Adrenal gland (tissue), 12 donors: Measurements from ENCODE around the gene ZBTB5. TPM values are rescaled to one million over a fixed set of nuclear protein-coding genes. Genes with fewer than 3 reads are reported as not detected.

Experiments used
- DNase-seq, 7 donors: peaks; one replicate each; pipeline ENCODE4 v3.0.0-alpha.2; 2019 to 2020
- H3K27ac ChIP-seq, 5 donors: fragments of 200-600 bp; sonication (generic) in 4 of 5; 1 replicate in 3 of 5; 2 replicates in 2 of 5; pipeline versions ENCODE4 v1.5.1 to v1.8.0; 2016 to 2020; ENCODE audit warnings: mild to moderate bottlenecking in 1 of 5
- H3K27me3 ChIP-seq: fragments of 200-600 bp; 2 replicates; pipeline ENCODE4 v1.8.0; 2021
- H3K36me3 ChIP-seq, 2 donors: fragments of 200-600 bp; replicated peaks in 1 of 2; 1 replicate in 1 of 2; 2 replicates in 1 of 2; pipeline versions ENCODE4 v1.5.1 to v1.8.0; 2018 to 2022
- H3K4me1 ChIP-seq, 2 donors: fragments of 200-600 bp; replicated peaks in 1 of 2; 1 replicate in 1 of 2; 2 replicates in 1 of 2; pipeline versions ENCODE4 v1.5.1 to v1.8.0; 2018 to 2021
- H3K4me3 ChIP-seq, 4 donors: fragments of 200-600 bp; sonication (generic) in 3 of 4; one replicate each; pipeline ENCODE4 v1.5.1; 2016 to 2018
- H3K9me3 ChIP-seq, 3 donors: fragments of 200-600 bp; sonication (generic) in 1 of 3; replicated peaks in 1 of 3; 1 replicate in 2 of 3; 2 replicates in 1 of 3; pipeline versions ENCODE4 v1.5.1 to v1.8.0; 2016 to 2021
- CTCF ChIP-seq, 6 experiments: fragments of 450-650 bp in 4 of 6; fragments of 200-600 bp in 2 of 6; sonication (generic) in 1 of 6; IDR thresholded peaks; 1 replicate in 5 of 6; 2 replicates in 1 of 6; pipeline versions ENCODE4 v1.5.1 to v1.8.0; 2016 to 2021; ENCODE audit warnings: antibody characterized with exemption in 6 of 6, mild to moderate bottlenecking in 2 of 6, moderate library complexity in 1 of 6
- POLR2A ChIP-seq, 2 donors: fragments of 450-650 bp; IDR thresholded peaks; one replicate each; pipeline ENCODE4 v1.6.1; 2017; ENCODE audit warnings: antibody characterized with exemption in 2 of 2, mild to moderate bottlenecking in 2 of 2, moderate library complexity in 1 of 2
- WGBS, 4 donors: extraction: QIAGEN DNeasy Blood & Tissue Kit in 2 of 4; methylation state at CpG; one replicate each; pipeline versions ENCODE4 v1.1.5 to v1.1.7; 2013 to 2017; 5-methylcytosine and 5-hydroxymethylcytosine counted together
- intact Hi-C, 2 donors: fragments of 100-400 bp; cut with DNase I; formaldehyde crosslinking; loops; one replicate each; pipeline versions ENCODE4 v1.14.1 to v1.15.0; 2022 to 2023
- polyA plus RNA-seq, 3 donors: library from polyadenylated mRNA; stranded (reverse); fragments of 200-250 nt in 2 of 3; fragments of 350-450 nt in 1 of 3; fragmentation: Illumina TruSeq in 1 of 3; extraction: RNeasy Lipid Tissue Mini Kit (QIAGEN cat#74804) in 1 of 3; gene quantifications; one replicate each; pipeline ENCODE4 v1.2.3, GENCODE V29; 2013 to 2014
- total RNA-seq, 9 donors: library from RNA; depleted of rRNA in 4 of 9; stranded (reverse); fragments of >200 nt in 4 of 9; fragments of 120-200 nt in 1 of 9; fragmentation: NEBNext Ultra II Directional in 1 of 9; extraction: Animal tissue kit (Norgen Biotek cat#: 25700) in 1 of 9; gene quantifications; one replicate each; pipeline versions ENCODE4 v1.1.0 to v1.2.4, GENCODE V29; 2013 to 2023
- donor health status: healthy with polysubstance abuse.
- donor health status: Bipolar disorder and iron deficiency.
- donor health status: DM: yes; HTN: yes; CAD: no.
- donor health status: DM: no; HTN: no; CAD: no.
- donor health status: DM: no; HTN: no; CAD: no.
- donor health status: DM: yes; HTN: yes; CAD: no.

The ZBTB5 gene
- total and polyA plus RNA-seq, 12 donors: 2.3 to 19.6 (median 10.6) TPM

GRCh38 chr9:37424686-37425297 lies 40.5 kb downstream of the ZBTB5 start:
- no peak for TF ChIP-seq CTCF (IDR thresholded peaks at IDR 0.05)
- no peak for TF ChIP-seq POLR2A (IDR thresholded peaks at IDR 0.05)
- H3K36me3 ChIP-seq: peaks cover 0 to 38% of the 10 kb centered on the region in 2 donors
- no peak for DNase-seq
- no peaks in the 10 kb centered on the region for H3K27me3 ChIP-seq
- H3K4me3 ChIP-seq: peak overlapping the region in 2 of 4 donors; percentile 22 to 31
- intact Hi-C loops: loop anchor here in 1 of 2 donors (5.0 kb wide), 1 partner anchor 38 kb away; no protein-coding TSS in a partner anchor
- H3K4me1 ChIP-seq: peaks cover 35 to 44% of the 10 kb centered on the region in 2 donors
- WGBS, 4 donors: 44 to 49% (median 45%) methylated on average over 9 to 18 of the region's 18 CpGs
- H3K27ac ChIP-seq: peak overlapping the region; percentile 58 to 96 (median 91)
- no peaks in the 10 kb centered on the region for H3K9me3 ChIP-seq

GRCh38 chr9:37424204-37424685 lies 41.0 kb downstream of the ZBTB5 start:
- Histone ChIP-seq H3K4me3 (peak overlapping the region in 2 of 4 donors; percentile 22 to 91), H3K36me3 (peaks cover 0 to 33% of the 10 kb centered on the region in 2 donors), H3K27me3 (no peaks in the 10 kb centered on the region), H3K9me3 (no peaks in the 10 kb centered on the region), H3K4me1 (peaks cover 35 to 44% of the 10 kb centered on the region in 2 donors), H3K27ac (peak overlapping the region; percentile 58 to 96 (median 91))
- intact Hi-C loops: no loop called here
- TF ChIP-seq CTCF (IDR thresholded peaks at IDR 0.05) (no peak), POLR2A (IDR thresholded peaks at IDR 0.05) (peak in 1 of 2 donors; percentile 68)
- peak; percentile 48 to 90 (median 87) for DNase-seq
- WGBS, 4 donors: 33 to 46% (median 46%) methylated on average over 7 to 8 of the region's 8 CpGs; no CpG with 5 or more reads in 1 of the 4 donors

GRCh38 chr9:37423508-37423907 lies 41.7 kb downstream of the ZBTB5 start:
- H3K4me3 ChIP-seq: peak overlapping the region in 2 of 4 donors; percentile 77 to 91
- 29 to 47% (median 34%) methylated on average over 2 of the region's 2 CpGs for WGBS, 4 donors
- H3K27me3 ChIP-seq: no peaks in the 10 kb centered on the region
- H3K9me3 ChIP-seq: no peaks in the 10 kb centered on the region
- H3K4me1 ChIP-seq: peaks cover 35 to 44% of the 10 kb centered on the region in 2 donors
- no peak for TF ChIP-seq POLR2A (IDR thresholded peaks at IDR 0.05)
- TF ChIP-seq CTCF (IDR thresholded peaks at IDR 0.05): no peak
- DNase-seq: no peak
- intact Hi-C loops: no loop called here
- H3K27ac ChIP-seq: peak overlapping the region in 4 of 5 donors; percentile 81 to 96 (median 93)
- H3K36me3 ChIP-seq: peaks cover 0 to 25% of the 10 kb centered on the region in 2 donors

GRCh38 chr9:37422289-37423104 lies 42.8 kb downstream of the ZBTB5 start, which contains the start of gene GRHPR:
GRHPR (plus strand) TSS chr9:37422696; CDS start chr9:37422751, 55 bp downstream.
- intact Hi-C loops: no loop called here
- WGBS, 4 donors: 0 to 3% (median 1%) methylated on average over 4 to 56 of the region's 56 CpGs
- H3K4me3 ChIP-seq: peak within 1 kb of the TSS; percentile 33 to 91 (median 73)

More at GRCh38 chr9:37422289-37423104, 42.8 kb downstream of the ZBTB5 start, which contains the start of gene GRHPR:
- peak; percentile 90 to 98 for TF ChIP-seq POLR2A (IDR thresholded peaks at IDR 0.05)
- TF ChIP-seq CTCF (IDR thresholded peaks at IDR 0.05): no peak
- Histone ChIP-seq H3K4me1 (peaks cover 35 to 44% of the 10 kb centered on the region in 2 donors), H3K27me3 (no peaks in the 10 kb centered on the region), H3K9me3 (no peaks in the 10 kb centered on the region), H3K36me3 (peaks cover 0 to 15% of the 10 kb centered on the region in 2 donors), H3K27ac (peak within 1 kb of the TSS; percentile 81 to 96 (median 95))
- DNase-seq: peak; percentile 93 to 96 (median 95)
